ENCODE data around the gene EMID1. TPM values are rescaled to one million over a fixed set of nuclear protein-coding genes. Genes with fewer than 3 reads are reported as not detected.

EMID1 gene
- total RNA-seq, 1 experiment from 2014 or later: 6.1 TPM

DNA sequence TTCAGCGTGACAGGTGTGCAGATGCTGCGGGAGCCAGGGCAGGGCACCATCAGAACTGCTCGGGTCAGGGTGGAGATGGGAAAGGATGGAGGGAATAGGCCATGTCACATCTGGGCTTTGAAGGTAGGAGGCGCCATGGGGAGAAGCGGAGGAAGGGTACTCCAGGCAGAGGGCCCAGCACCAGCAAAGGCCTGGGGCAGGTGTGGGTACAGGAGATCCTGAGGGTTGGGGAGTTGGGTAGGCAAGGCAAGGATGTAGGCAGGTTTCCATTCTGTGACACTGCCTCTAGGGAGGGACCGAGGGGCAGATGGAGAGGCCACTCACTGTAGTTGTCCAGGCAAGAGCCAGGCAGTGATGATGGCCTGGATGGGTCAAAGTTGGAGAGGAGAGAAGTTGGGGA lies 8.5 kb downstream of the EMID1 start (continued):
- TF ChIP-seq, protein P1, sequence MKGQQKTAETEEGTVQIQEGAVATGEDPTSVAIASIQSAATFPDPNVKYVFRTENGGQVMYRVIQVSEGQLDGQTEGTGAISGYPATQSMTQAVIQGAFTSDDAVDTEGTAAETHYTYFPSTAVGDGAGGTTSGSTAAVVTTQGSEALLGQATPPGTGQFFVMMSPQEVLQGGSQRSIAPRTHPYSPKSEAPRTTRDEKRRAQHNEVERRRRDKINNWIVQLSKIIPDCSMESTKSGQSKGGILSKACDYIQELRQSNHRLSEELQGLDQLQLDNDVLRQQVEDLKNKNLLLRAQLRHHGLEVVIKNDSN (CRISPR knock-in tag; IDR thresholded peaks at IDR 0.05): no peak
- TF ChIP-seq NR1H2 (CRISPR knock-in tag; IDR thresholded peaks at IDR 0.05) (no peak), ZNF263 (CRISPR knock-in tag; IDR thresholded peaks at IDR 0.05; ENCODE audit: low read depth) (no peak), ZNF671 (CRISPR knock-in tag; IDR thresholded peaks at IDR 0.05) (no peak)

DNA sequence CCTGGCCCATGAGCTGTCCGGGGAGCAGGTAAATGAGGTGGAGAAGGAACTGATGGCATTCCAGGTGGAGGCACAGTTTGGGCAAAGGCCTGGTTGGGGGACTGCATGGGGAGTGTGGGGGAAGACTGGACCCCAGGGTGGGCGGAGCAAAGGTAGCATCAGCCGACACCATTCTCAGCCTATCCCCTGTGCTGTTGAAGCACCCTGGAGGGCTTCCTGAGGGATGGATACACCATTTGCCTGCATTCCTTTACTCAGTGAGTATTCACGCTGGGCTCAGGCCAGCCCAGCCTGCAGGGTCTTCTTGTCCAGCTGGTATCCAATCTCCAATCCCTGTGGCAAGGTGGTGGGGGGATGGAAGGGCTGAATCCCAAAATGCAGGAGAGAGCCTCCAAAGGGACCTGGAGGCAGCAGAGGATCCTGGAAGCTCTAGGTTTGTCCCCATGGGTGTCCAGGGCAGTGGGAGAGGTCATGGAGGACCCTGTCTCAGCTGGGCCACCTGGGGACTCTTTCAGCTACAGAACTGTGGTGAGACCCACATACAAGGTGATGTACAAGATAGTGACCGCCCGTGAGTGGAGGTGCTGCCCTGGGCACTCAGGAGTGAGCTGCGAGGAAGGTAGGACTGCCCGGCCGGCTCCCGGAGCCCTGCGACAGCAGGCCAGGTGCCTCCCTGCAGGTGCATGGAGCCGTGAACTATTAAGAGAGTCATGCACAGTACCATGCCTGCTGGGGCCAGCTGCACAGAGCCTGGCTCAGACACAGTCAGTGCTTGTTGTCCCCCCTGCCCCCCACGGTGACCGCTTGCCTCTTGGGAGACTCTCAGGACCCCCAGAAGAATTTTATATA lies 9.5 kb downstream of the EMID1 start:
- no peaks in the 10 kb centered on the region for H3K36me3 Mint-ChIP-seq
- DNase-seq (ENCODE audit: low spot score) (no peak), ATAC-seq (peak; percentile 56)
- TF ChIP-seq, protein P2, sequence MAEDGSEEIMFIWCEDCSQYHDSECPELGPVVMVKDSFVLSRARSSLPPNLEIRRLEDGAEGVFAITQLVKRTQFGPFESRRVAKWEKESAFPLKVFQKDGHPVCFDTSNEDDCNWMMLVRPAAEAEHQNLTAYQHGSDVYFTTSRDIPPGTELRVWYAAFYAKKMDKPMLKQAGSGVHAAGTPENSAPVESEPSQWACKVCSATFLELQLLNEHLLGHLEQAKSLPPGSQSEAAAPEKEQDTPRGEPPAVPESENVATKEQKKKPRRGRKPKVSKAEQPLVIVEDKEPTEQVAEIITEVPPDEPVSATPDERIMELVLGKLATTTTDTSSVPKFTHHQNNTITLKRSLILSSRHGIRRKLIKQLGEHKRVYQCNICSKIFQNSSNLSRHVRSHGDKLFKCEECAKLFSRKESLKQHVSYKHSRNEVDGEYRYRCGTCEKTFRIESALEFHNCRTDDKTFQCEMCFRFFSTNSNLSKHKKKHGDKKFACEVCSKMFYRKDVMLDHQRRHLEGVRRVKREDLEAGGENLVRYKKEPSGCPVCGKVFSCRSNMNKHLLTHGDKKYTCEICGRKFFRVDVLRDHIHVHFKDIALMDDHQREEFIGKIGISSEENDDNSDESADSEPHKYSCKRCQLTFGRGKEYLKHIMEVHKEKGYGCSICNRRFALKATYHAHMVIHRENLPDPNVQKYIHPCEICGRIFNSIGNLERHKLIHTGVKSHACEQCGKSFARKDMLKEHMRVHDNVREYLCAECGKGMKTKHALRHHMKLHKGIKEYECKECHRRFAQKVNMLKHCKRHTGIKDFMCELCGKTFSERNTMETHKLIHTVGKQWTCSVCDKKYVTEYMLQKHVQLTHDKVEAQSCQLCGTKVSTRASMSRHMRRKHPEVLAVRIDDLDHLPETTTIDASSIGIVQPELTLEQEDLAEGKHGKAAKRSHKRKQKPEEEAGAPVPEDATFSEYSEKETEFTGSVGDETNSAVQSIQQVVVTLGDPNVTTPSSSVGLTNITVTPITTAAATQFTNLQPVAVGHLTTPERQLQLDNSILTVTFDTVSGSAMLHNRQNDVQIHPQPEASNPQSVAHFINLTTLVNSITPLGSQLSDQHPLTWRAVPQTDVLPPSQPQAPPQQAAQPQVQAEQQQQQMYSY (CRISPR knock-in tag; IDR thresholded peaks at IDR 0.05): no peak
- TF ChIP-seq, protein P3, sequence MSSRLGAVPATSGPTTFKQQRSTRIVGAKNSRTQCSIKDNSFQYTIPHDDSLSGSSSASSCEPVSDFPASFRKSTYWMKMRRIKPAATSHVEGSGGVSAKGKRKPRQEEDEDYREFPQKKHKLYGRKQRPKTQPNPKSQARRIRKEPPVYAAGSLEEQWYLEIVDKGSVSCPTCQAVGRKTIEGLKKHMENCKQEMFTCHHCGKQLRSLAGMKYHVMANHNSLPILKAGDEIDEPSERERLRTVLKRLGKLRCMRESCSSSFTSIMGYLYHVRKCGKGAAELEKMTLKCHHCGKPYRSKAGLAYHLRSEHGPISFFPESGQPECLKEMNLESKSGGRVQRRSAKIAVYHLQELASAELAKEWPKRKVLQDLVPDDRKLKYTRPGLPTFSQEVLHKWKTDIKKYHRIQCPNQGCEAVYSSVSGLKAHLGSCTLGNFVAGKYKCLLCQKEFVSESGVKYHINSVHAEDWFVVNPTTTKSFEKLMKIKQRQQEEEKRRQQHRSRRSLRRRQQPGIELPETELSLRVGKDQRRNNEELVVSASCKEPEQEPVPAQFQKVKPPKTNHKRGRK (CRISPR knock-in tag; IDR thresholded peaks at IDR 0.05; ENCODE audit: borderline replicate concordance): no peak
- no peak for TF ChIP-seq ZNF416 (CRISPR knock-in tag; IDR thresholded peaks at IDR 0.05)
- TF ChIP-seq, protein P4, sequence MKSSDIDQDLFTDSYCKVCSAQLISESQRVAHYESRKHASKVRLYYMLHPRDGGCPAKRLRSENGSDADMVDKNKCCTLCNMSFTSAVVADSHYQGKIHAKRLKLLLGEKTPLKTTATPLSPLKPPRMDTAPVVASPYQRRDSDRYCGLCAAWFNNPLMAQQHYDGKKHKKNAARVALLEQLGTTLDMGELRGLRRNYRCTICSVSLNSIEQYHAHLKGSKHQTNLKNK (CRISPR knock-in tag; IDR thresholded peaks at IDR 0.05): no peak
- TF ChIP-seq HMGA2 (CRISPR knock-in tag; IDR thresholded peaks at IDR 0.05): no peak
- no peak for TF ChIP-seq TEAD1 (CRISPR knock-in tag; IDR thresholded peaks at IDR 0.05)
- no peak for TF ChIP-seq GABPB1 (CRISPR knock-in tag; IDR thresholded peaks at IDR 0.05)
- no peak for TF ChIP-seq ZNF219 (CRISPR knock-in tag; IDR thresholded peaks at IDR 0.05; ENCODE audit: borderline replicate concordance)
- TF ChIP-seq EMX1 (CRISPR knock-in tag; IDR thresholded peaks at IDR 0.05): no peak
- no peak for TF ChIP-seq NFATC4 (CRISPR knock-in tag; IDR thresholded peaks at IDR 0.05)
- TF ChIP-seq, protein P5, sequence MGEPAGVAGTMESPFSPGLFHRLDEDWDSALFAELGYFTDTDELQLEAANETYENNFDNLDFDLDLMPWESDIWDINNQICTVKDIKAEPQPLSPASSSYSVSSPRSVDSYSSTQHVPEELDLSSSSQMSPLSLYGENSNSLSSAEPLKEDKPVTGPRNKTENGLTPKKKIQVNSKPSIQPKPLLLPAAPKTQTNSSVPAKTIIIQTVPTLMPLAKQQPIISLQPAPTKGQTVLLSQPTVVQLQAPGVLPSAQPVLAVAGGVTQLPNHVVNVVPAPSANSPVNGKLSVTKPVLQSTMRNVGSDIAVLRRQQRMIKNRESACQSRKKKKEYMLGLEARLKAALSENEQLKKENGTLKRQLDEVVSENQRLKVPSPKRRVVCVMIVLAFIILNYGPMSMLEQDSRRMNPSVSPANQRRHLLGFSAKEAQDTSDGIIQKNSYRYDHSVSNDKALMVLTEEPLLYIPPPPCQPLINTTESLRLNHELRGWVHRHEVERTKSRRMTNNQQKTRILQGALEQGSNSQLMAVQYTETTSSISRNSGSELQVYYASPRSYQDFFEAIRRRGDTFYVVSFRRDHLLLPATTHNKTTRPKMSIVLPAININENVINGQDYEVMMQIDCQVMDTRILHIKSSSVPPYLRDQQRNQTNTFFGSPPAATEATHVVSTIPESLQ (CRISPR knock-in tag; IDR thresholded peaks at IDR 0.05): no peak
- TF ChIP-seq TEAD4 (CRISPR knock-in tag; IDR thresholded peaks at IDR 0.05): no peak
- TF ChIP-seq OVOL2 (CRISPR knock-in tag; IDR thresholded peaks at IDR 0.05; ENCODE audit: borderline replicate concordance): no peak
- TF ChIP-seq, protein P6, sequence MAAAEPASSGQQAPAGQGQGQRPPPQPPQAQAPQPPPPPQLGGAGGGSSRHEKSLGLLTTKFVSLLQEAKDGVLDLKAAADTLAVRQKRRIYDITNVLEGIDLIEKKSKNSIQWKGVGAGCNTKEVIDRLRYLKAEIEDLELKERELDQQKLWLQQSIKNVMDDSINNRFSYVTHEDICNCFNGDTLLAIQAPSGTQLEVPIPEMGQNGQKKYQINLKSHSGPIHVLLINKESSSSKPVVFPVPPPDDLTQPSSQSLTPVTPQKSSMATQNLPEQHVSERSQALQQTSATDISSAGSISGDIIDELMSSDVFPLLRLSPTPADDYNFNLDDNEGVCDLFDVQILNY (CRISPR knock-in tag; IDR thresholded peaks at IDR 0.05): no peak
- TF ChIP-seq SMAD4 (CRISPR knock-in tag; IDR thresholded peaks at IDR 0.05): no peak
- TF ChIP-seq, protein P7, sequence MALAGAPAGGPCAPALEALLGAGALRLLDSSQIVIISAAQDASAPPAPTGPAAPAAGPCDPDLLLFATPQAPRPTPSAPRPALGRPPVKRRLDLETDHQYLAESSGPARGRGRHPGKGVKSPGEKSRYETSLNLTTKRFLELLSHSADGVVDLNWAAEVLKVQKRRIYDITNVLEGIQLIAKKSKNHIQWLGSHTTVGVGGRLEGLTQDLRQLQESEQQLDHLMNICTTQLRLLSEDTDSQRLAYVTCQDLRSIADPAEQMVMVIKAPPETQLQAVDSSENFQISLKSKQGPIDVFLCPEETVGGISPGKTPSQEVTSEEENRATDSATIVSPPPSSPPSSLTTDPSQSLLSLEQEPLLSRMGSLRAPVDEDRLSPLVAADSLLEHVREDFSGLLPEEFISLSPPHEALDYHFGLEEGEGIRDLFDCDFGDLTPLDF (CRISPR knock-in tag; IDR thresholded peaks at IDR 0.05): no peak
- TF ChIP-seq MYBL2 (CRISPR knock-in tag; IDR thresholded peaks at IDR 0.05): no peak
- H3K9me3 Mint-ChIP-seq: no peaks in the 10 kb centered on the region
- H3K4me1 Mint-ChIP-seq: peaks cover 20% of the 10 kb centered on the region
- H3K27ac Mint-ChIP-seq: no peak overlapping the region
- POLR2A ChIA-PET: no interaction called here
- no peaks in the 10 kb centered on the region for H3K27me3 Mint-ChIP-seq (ENCODE audit: low read depth)
- CTCF ChIA-PET: interaction anchor here (1.4 to 3.2 kb wide), 4 partner anchors 12 to 98 kb away, joined by 3 to 14 read pairs (median 9); no protein-coding TSS in a partner anchor
- H3K4me3 Mint-ChIP-seq: no peak overlapping the region

Data from WTC11 (cell line).